Fibroblast of skin of scalp (primary cell): Measurements from ENCODE around the gene GPN3. TPM values are rescaled to one million over a fixed set of nuclear protein-coding genes. Genes with fewer than 3 reads are reported as not detected.
"Not testable (repeated sequence)": the region's sequence is repeated elsewhere in the genome, so short reads cannot be mapped to it uniquely, and the experiment has no call there.

ENCODE experiments used
- DNase-seq: peaks from one replicate; pipeline ENCODE4 v3.0.0-alpha.2; 2013
- polyA plus RNA-seq, 2 experiments: library from polyadenylated mRNA; unstranded; fragments of 120-200 nt; gene quantifications; one replicate each; pipeline ENCODE4 v1.2.1, GENCODE V29; 2013; ENCODE audit not compliant: insufficient read length in 2 of 2

GPN3 gene
- 23.5 TPM for polyA plus RNA-seq (2013, experiment 1 of 2; ENCODE audit: insufficient read length)
- 24.9 TPM for polyA plus RNA-seq (2013, experiment 2 of 2; ENCODE audit: insufficient read length)

DNA sequence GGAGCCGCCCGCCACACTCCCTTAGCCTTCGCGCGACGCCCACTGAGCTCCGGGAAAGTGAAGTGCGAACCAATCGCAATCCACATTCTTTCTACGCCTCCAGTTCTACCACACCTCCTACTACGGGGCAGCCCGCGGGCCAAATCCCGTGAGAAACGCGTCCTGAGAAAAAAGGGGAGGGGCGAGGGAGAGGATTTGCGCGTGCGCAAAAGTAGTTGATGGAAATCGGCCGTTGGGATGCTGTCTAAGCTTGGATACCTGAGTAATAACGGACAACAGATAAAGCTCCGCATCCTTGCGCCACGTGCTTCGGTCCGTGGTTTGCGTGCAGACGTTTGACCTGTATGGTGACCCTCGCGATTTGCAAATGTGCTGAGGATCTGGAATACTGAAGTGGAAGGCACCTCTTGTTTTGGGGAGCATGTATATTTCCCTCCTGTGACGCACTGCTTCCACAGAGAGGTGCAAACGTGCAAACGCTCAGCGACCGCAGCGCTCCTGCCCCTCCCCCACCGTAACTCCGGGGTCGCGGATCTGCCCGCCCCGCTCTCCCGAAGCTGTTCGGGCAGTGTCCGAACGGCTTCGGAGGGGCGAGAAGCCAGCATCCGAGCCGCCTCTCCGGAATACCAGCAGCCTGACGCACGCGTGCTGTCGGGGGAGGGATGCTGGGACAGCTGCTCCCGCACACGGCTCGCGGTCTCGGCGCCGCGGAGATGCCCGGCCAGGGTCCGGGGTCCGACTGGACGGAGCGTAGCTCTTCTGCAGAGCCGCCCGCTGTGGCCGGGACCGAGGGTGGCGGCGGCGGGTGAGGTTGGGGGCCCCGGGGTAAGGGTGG, at the start of gene GPN3, which contains the start of gene FAM216A:
Gene GPN3, minus strand, starts transcription at position 44 of the 835 bp plus-strand sequence. CDS start 54 bp downstream, outside the sequence.
Gene FAM216A, plus strand, starts transcription at position 632 of the 835 bp plus-strand sequence. Its CDS starts 31 bp downstream, at position 663.
- peak; percentile 99 for DNase-seq

DNA sequence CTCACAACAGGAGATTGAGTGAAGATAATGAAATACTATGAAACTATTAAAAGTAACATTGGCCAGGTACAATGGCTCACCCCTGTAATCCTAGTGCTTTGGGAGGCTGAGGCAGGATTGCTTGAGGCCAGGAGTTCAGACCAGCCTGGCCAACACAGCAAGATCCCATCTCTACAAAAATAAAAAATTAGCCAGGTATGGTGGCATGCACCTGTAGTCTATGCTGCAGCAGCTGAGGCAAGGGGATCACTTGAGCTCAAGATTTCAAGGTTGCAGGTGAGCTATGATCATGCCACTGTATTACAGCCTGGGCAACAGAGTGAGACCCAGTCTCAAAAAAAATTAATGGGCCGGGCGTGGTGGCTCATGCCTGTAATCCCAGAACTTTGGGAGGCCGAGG, 48.9 kb upstream of the GPN3 start:
- no peak for DNase-seq

DNA sequence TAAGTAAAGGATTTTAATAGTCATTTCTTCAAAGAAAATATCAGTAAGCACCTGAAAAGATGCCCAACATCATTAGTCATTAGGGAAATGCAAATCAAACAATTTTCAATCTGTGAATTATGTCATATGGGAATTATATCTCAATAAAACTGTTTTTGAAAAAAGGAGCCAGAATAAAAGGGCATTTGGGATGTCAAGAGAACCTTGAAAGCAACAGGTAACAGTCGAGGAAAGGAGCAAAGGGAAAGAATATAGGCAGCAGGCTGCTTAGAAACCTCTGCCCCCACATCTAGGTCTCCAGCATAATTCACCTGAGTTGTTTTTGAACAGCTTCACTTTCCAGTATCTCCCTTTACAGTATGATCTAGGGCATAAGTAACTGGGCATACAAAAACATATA, 46.3 kb upstream of the GPN3 start:
- DNase-seq: no peak

DNA sequence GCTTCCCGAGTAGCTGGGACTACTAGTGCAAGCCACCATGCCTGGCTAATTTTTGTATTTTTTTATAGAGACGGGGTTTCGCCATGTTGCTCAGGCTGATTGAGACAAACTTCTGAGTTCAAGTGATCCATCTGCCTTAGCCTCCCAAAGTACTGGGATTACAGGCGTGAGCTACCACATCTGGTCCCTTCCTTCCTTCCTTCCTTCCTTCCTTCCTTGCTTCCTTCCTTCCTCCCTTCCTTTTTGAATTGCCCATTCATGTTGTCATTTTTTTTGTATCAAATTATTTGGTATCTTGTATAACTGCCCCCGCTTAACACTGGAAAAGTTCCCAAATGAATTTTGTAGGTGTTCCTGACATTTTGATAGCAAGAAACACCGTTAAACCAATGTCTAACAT, 45.8 kb upstream of the GPN3 start:
- no peak for DNase-seq

DNA sequence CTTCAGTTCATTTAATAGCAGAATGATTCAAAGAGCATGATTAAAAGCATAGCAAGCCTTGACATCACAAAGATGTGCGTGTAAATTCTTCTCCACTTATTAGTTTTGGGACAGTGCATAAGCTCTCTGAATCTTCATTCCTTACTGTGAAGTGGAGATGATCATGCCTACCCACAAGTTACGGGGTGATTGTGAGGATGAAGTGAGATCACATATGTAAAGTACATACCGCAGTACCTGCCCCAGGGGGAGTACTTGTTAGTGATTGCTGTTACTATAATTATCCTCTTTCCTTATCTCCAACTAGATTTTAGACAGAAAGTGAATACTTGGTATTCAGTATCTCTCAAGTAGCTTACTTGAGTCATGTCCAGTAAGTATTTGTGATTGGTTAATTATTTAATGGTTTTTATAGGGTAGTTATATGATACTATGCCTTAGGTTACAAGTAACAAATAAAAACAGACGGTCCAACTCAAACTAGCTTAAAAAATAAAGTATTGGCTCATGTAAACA, 40.1 kb upstream of the GPN3 start:
- DNase-seq: no peak

DNA sequence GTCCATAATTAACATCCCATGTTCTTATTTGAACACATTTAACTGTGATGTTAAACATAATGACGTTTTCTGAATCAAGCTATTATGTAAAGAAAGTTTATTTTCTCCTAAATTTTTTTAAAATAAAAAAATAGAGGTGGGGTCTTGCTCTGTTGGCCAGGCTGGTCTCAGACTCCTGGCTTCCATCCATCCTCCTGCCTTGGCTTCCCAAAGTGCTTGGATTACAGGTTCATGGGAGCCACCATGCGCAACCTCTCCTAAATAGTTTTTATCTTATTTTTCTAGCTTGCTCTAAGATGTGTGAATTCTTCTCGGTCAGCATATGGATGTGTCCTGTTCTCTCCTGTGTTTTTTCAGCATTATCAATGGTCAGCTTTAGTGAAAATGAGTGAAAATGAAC, 37.3 kb upstream of the GPN3 start:
- DNase-seq: no peak

DNA sequence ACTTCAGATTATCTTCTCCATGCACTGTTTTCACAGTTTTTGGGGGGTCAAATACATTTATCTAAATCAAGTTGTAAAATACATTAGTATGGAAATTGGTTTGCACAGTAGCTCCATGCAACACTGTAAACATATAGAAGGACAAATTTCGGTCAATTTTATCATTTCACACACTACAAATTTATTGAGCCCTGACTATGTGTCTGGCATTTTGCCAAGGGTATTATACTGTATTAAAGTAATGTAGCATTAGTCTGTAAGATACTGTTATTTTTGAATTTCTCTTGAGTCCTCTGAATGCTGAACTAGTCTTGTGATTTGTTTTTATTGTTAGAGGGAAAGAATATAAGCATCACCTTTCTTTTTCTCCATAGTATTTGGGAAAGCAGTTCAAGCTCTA, 35.4 kb upstream of the GPN3 start:
- no peak for DNase-seq

DNA sequence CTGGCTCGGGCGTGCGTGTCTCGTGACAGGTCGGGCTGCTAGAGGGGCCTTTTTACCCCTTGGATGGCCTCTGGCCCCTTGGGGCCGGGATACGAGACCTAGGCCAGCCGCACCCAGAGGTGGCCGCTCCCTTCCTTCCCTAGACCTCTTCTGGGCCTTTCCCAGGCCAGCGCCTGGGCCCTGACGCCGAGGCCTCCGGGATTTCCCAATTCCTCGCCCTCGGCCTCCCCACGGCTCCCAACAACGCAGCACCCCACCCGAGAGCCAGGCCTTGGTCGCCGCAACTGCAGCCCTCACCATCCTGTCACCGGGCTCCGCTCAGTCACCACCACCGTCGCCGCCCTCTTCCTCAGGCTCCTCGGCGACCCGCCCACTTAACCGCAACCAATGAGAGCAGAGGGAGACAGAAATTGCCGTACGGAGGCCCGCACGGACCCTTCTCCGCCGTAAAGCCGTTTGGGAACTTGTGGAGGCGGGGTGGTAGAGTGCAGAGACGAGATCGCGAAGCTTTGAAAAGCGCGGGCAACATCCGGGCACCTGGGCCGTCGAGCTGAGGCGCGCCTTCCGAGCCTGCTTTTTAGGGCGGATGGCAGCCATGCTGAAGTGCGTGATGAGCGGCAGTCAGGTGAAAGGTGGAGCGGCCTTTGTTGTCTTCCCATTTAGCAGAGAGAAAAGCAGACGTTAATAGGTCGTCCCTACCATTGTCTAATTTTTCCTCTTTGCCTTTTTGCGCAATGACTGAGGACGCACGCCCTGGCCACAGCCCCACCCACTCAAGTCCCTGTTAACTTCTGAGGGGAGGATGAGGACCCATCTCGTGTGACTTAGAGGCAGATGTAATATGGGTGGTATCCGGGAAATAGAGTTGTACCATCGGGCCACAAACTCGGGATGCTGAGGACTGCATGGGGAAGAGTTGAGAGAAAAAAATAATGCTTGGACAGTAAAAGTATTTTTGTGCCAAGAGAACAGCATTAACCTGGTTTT, 34.0 kb upstream of the GPN3 start, which contains the start of the genes RAD9B and VPS29:
Gene RAD9B, plus strand, starts transcription at position 580 of the 987 bp plus-strand sequence. Its CDS starts 7 bp downstream, at position 587.
Gene VPS29, minus strand, starts transcription at position 360 of the 987 bp plus-strand sequence. Its CDS starts 60 bp downstream, at position 300.
- peak; percentile 99 for DNase-seq

DNA sequence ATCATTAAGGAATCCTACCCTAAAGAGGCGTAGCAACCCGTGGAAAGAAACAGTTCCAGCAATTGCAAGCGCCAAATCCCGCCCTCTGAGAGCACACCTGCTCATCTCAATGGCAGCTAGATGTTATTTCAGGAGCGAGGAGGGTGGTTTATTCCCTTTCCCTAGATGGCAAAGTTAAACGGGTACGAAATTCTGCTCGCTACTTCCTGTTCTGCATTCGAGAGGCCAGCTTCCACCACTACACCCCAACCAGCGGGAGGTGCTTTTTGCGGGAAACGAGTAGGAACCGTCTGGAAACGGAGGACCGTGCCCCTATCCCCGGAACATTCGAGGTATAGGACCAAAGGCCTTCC, 33.3 kb upstream of the GPN3 start:
- peak; percentile 44 for DNase-seq

DNA sequence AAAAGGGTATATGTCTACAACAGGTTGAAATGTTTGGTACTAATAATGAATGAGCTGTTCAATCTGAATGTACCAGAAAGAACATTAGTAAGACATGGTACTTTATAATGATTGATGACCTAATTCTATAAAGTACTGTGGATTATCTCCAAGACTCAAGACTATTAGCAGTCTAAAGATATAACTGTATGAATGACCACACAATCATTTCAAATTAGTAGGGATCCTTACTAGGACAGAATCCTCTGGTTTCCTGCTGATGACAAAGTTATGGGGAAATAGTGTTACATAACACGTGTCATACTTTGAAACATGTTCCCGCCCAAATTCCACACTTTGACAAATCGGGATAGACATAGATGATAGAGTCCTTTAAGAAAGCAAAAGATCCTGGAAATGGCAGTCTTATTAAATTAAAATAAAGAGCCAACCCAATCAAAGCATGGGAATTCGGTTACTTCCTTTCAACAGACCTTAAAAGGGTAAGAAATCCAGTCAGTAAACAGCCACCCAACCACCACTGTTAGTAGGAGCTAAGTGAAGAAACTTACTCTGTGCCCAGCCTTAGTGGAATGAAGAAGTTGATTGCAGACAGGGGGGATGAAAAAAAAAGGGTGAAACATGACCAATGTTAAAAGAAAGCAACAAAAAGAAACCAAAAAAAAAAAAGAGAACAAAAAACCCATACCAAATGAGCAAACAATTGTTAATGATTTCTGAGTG, 31.1 kb upstream of the GPN3 start:
- peak; percentile 54 for DNase-seq

DNA sequence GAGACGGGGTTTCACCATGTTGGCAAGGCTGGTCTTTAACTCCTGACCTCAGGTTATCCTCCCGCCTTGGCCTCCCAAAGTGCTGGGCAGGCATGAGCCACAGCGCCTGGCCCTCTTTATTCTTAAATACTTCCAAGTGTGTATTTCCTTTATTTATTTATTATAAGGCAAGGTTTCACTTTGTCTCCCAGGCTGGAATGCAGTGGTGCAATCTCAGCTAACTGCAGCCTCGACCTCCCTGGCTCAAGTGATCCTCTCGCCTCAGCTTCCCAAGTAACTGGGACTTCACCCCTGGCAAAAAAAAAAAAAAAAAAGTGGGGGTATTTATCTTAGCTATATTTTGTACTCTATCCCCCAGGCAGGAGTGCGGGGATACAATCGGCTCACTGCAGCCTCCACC, 7.4 kb upstream of the GPN3 start:
- DNase-seq: no peak

DNA sequence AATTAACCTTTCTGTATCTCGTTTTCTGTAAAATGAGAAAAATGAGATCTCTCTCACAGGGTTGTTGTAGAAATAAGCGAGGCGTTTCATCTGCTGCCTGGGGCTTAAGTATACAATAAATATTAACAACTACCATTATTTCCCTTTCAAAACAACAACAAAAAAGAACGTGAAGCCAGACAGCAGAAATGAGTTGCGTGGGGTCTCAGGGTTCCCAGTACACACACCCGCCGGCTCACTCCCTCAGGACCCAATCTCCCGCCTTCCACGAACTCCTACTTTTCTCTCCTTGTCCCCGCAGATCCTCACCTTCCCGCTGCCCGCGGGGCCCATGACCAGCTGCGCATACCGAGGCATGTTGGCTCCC, 227 bp downstream of the GPN3 start:
- no peak for DNase-seq

DNA sequence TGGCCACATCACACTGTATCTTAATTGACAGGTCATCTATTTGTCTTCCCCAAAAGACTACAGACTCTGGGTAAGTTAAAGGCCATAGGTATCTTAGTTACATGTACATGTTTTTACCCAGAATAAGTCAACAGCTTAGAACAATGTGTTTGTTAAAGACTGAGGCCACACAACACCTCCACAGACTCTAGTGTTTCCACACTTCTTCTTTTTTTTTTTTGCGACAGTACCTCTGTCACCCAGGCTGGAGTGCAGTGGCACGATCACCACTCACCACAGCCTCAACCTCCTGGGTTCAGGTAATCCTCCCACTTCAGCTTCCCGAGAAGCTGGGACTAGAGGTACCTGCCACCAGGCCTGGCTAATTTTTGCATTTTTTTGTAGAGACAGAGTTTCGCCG, 1.3 kb downstream of the GPN3 start:
- no peak for DNase-seq

DNA sequence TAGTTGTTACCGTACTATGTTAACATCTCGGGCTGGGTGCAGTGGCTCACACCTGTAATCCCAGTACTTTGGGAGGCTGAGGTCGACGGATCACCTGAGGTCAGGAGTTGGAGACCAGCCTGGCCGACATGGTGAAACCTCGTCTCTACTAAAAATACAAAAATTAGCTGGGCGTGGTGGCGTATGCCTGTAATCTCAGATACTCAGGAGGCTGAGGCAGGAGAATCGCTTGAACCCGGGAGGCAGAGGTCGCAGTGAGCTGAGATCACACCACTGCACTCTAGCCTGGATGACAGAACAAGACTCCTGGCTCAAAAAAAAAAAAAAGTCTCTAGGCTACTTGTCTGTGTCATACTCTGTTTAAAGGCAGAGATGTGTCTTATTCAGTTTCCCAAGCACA, 2.3 kb downstream of the GPN3 start:
- not testable (repeated sequence) for DNase-seq

DNA sequence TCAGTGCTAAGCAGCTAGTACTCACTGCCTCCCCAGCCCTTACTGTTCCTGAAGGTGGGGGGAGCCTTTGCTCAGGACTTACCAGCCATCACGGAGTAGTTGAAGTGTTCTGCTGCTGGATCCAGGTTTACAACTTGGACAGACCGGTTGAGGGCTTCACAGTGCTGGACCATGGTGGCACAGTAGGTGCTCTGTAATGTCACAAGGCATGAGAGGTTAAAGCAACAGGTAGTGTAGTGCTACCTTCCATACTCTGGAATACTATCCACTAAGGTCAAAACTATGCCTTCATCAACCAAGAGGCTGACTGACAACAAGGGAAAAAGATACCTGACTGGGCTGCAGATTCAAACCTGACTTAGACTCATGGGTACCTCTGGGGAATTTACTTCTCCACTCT, 3.0 kb downstream of the GPN3 start:
- DNase-seq: no peak

DNA sequence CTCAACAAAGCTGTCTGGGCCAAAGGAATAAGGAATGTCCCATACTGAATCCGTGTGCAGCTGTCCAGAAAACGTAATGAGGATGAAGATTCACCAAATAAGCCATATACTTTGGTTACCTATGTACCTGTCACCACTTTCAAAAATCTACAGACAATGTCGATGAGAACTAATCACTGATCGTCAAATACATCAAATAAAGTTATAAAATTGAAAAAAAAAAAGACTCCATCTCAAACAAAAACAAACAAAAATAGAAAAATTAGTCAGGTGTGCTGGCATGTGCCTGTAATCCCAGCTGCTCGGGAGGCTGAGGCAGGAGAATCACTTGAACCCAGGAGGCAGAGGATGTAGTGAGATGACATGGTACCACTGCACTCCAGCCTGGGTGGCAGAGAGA, 6.9 kb downstream of the GPN3 start:
- not testable (repeated sequence) for DNase-seq

DNA sequence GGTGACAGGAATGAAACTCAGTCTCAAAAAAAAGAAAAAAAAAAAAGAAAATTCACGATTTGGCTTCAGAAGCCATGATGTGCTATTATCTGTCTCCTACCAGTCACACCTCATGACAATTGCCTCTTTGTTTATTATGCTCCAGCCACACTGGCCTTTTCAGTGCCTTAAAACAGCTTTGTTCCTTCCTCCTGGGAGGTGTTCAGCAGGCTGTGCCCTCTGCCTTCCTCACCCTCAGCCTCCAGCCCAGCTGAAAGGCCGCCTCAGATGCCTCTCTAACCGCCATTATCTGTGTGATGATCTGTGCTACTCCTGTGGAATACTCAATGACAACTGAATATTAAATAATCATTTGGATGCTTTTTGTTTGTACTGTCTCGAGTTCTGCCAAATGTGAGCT, 9.3 kb downstream of the GPN3 start:
- no peak for DNase-seq

DNA sequence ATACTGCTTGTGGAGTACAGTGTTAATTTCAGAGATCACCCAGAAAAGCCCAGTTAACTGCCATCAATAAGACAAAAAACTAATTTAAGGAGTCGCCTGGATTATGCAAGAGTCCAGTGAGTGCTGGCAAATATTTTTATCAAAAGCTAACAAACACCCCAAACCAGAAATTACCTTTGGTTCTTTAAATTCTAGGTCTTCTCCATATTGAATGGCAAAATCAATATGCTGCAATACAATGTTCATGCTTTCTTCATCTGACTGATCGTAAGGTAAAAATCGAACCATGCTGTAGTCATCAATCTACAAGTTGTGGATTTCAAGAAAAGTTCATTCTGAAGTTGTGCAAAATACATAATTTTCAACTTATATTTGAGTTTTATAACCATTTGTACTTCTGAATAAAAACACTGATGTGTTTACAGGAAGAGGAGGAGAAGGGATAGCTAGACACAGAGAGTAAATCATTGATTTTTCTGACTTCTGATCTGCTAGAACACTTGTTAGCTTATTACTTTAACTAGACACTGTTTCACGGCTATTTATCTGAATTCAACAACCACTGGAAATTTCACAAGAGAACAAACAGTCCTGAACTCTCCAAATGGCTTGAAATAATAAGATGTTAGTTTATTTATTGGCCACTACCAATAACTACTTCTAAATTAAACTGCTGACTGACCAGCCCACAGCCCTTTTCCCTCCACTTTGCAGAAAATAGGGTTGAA, 14.3 kb downstream of the GPN3 start:
- no peak for DNase-seq

DNA sequence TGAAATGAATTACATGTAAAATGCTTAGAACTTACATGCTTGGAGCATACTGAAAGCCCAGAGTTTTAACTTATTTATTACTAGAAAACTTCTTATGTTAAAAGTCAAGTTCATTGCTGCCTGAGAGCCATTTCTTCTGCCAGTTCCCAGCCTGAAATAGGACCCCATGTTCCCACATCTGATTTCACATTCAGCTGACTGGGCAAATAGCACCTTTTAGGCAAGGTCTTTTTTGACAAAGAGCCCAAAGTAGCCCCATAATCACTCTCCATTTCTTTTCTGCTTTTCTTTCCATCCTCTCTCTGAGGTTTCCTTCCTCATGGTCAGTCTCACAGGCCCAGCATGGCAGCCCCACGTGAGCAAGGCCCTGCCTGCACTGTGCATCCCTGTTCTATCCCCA, 16.8 kb downstream of the GPN3 start:
- DNase-seq: no peak

DNA sequence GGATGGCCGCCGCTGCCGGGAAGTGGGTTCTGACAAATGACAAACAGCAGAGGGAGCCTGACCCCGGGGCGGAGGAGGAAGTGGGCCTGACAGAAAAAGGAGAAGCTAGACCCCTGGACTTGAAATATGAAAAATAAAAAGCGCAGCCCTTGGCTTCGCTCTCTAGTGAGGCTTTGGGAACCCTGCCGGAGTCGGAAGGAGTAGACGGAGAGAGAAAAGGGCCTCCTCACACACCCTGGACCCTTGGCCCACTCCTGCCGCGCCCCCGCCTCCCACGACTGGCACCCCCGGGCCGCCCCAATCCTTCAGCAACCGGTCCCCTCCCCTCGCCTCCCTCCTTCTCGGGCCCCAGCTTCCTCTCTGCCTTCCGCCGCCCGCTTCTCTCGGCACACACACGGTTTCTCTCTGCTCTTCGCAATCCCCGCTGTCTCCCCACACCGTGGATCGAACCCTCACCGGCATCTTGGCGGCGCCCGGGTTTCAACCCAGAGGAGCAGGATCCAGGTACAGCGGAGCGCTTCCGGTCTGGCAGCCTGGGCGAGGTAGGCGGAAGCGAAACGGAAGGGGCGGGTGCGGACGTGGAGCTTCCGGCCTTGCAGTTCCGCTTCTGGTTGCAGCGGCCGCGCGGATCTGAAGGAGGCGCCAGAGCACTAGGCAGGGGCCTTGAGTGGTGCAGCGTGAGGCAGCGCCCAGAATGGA, 18.1 kb downstream of the GPN3 start, which contains the start of gene ARPC3:
Gene ARPC3, minus strand, starts transcription at position 539 of the 699 bp plus-strand sequence. Its CDS starts 77 bp downstream, at position 462.
- DNase-seq: peak; percentile 96

DNA sequence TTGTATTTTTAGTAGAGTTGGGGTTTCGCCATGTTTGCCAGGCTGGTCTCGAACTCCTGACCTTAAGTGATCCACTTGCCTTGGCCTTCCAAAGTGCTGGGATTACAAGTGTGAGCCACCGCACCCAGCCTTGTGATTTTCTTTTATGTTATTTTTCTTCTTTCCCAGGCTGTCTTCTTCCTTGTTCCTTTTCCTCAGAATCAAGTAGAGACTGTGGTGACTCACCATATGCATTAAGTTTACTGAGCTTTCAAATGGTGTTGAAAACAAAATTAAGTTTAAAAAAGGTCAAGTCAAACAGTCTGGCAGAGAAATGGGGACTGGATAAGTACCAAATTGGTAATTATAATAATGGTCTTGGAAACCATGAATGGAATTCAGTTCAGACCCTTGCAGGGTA, 23.6 kb downstream of the GPN3 start:
- DNase-seq: no peak
